ENCODE measurements around the gene ERP44.

- TF ChIP-seq CTCF (IDR thresholded peaks at IDR 0.05) (no peak), EZH2 (IDR thresholded peaks at IDR 0.05) (no peak)
These were observed 21.5 kb upstream of the ERP44 start for GRCh38 chr9:100120286-100120685.
